ENCODE results near the gene PRDM16. TPM values are rescaled to one million over a fixed set of nuclear protein-coding genes. Genes with fewer than 3 reads are reported as not detected.
A peak's percentile ranks its signal among the peaks of the same experiment; 100 is the strongest.

The PRDM16 gene
- total RNA-seq, 1 experiment from 2014 or later: 6.1 TPM

DNA sequence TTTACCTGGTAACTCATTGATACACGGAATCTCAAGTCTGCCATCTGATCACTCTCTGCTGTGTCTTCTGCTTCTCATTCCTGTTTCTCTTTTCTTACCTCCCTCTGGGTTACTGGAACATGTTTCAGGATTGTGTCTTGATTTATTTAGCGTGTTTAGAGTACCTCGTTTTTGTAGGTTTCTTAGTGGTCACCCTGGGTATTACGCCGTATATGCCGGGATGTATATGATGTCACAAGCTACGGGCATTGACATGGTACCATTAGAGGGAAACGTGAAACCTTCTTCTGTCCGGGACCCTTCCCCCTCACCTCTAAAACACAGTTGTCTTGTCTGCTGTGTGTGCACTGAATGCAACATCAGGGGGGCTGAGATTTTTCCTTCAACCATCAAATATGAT is 45.0 kb upstream of the PRDM16 start:
- H4K20me1 ChIP-seq (ENCODE audit: insufficient read depth): no peaks in the 10 kb centered on the region
- ChIA-PET RAD21 (ENCODE audit: low non-redundant PET in 1 of 2, low total read pairs in 2 of 2, uncharacterized antibody in 2 of 2, unreplicated experiment in 2 of 2) (no interaction called here), POLR2A (no interaction called here), CTCF (interaction anchor here (0.6 kb wide), 1 partner anchor 202 kb away, joined by 3 read pairs; no protein-coding TSS in a partner anchor)
- no peak overlapping the region for H3K4me2 ChIP-seq (ENCODE audit: low read length)
- H3K27ac ChIP-seq (ENCODE audit: low read depth, low read length): no peak overlapping the region
- no peaks in the 10 kb centered on the region for H3K9me3 ChIP-seq (ENCODE audit: control insufficient read depth in 1 of 2, insufficient read depth in 1 of 2, low read depth in 1 of 2, low read length in 2 of 2)
- DNase-seq (ENCODE audit: low read depth, low spot score) (no peak), ATAC-seq (peak; percentile 81)
- BruUV-seq (replicated peaks): no TSS peak
- intact Hi-C loops (cut with micrococcal nuclease): no loop called here
- no peaks in the 10 kb centered on the region for H3K79me2 ChIP-seq (ENCODE audit: insufficient read depth, low read length)
- no peak for TF ChIP-seq ELF1 (IDR thresholded peaks at IDR 0.05; ENCODE audit: borderline replicate concordance, low read depth)
- TF ChIP-seq ZFX (IDR thresholded peaks at IDR 0.05): no peak
- TF ChIP-seq, protein P1, sequence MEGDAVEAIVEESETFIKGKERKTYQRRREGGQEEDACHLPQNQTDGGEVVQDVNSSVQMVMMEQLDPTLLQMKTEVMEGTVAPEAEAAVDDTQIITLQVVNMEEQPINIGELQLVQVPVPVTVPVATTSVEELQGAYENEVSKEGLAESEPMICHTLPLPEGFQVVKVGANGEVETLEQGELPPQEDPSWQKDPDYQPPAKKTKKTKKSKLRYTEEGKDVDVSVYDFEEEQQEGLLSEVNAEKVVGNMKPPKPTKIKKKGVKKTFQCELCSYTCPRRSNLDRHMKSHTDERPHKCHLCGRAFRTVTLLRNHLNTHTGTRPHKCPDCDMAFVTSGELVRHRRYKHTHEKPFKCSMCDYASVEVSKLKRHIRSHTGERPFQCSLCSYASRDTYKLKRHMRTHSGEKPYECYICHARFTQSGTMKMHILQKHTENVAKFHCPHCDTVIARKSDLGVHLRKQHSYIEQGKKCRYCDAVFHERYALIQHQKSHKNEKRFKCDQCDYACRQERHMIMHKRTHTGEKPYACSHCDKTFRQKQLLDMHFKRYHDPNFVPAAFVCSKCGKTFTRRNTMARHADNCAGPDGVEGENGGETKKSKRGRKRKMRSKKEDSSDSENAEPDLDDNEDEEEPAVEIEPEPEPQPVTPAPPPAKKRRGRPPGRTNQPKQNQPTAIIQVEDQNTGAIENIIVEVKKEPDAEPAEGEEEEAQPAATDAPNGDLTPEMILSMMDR (IDR thresholded peaks at IDR 0.05 in 2 of 3, conservative IDR thresholded peaks at IDR 0.05 in 1 of 3; ENCODE audit: borderline replicate concordance in 1 of 3, insufficient read depth in 1 of 3, low read depth in 2 of 3, low read length in 2 of 3): peak in 2 of 3 experiments; percentile 28 to 41; a peak in 2 of 6 replicates
- TF ChIP-seq RAD21 (IDR thresholded peaks at IDR 0.05; ENCODE audit: low read depth): no peak
- no peak for TF ChIP-seq EZH2phosphoT487 (IDR thresholded peaks at IDR 0.05; ENCODE audit: borderline replicate concordance)
- TF ChIP-seq, protein P2, sequence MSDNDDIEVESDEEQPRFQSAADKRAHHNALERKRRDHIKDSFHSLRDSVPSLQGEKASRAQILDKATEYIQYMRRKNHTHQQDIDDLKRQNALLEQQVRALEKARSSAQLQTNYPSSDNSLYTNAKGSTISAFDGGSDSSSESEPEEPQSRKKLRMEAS (IDR thresholded peaks at IDR 0.05): no peak
- H3K9me2 ChIP-seq (ENCODE audit: insufficient read depth): no peaks in the 10 kb centered on the region
- no peaks in the 10 kb centered on the region for H3K36me3 ChIP-seq (ENCODE audit: control insufficient read depth in 1 of 2, insufficient read depth in 2 of 2, low read length in 2 of 2)
- no peaks in the 10 kb centered on the region for H3K4me1 ChIP-seq (ENCODE audit: control insufficient read depth in 1 of 2, insufficient read depth in 2 of 2, low read length in 2 of 2)
- H3K9ac ChIP-seq (ENCODE audit: low read length): no peak overlapping the region
- H3K4me3 ChIP-seq (replicated peaks in 1 of 2; ENCODE audit: low read depth in 1 of 2, low read length in 2 of 2): no peak overlapping the region
- H2AFZ ChIP-seq (ENCODE audit: low read depth, low read length, poor library complexity, severe bottlenecking): no peak overlapping the region
- H3K27me3 ChIP-seq (ENCODE audit: insufficient read depth, low read length): peaks cover 4% of the 10 kb centered on the region; the same call in 1 of the 2 replicates

DNA sequence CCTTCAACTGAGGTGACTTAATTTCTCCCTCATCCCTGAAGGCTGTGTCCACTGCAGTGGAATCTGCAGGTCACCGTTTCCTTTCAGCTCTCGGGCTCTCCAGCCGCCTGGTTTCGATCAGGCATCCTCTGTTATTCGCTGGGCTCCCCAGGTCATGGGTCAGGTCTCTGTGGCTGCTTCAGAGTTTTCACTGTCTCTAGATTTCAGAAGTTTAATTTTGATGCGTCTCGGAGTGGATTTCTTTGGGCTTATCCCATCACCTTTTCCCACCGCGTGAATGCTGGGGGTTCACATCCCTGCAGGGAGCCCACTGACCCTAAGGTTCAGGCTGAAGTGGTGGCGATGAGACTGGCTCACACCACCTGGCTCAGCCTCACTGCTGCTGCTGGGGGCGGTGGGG is 44.4 kb upstream of the PRDM16 start:
- Histone ChIP-seq H3K9me3 (ENCODE audit: control insufficient read depth in 1 of 2, insufficient read depth in 1 of 2, low read depth in 1 of 2, low read length in 2 of 2) (no peaks in the 10 kb centered on the region), H3K36me3 (ENCODE audit: control insufficient read depth in 1 of 2, insufficient read depth in 2 of 2, low read length in 2 of 2) (no peaks in the 10 kb centered on the region), H3K79me2 (ENCODE audit: insufficient read depth, low read length) (no peaks in the 10 kb centered on the region), H3K9ac (ENCODE audit: low read length) (no peak overlapping the region), H3K4me2 (ENCODE audit: low read length) (no peak overlapping the region), H2AFZ (ENCODE audit: low read depth, low read length, poor library complexity, severe bottlenecking) (no peak overlapping the region), H3K9me2 (ENCODE audit: insufficient read depth) (no peaks in the 10 kb centered on the region), H4K20me1 (ENCODE audit: insufficient read depth) (no peaks in the 10 kb centered on the region), H3K27ac (ENCODE audit: low read depth, low read length) (no peak overlapping the region), H3K4me1 (ENCODE audit: control insufficient read depth in 1 of 2, insufficient read depth in 2 of 2, low read length in 2 of 2) (no peaks in the 10 kb centered on the region), H3K27me3 (ENCODE audit: insufficient read depth, low read length) (peaks cover 4% of the 10 kb centered on the region; the same call in 1 of the 2 replicates), H3K4me3 (replicated peaks in 1 of 2; ENCODE audit: low read depth in 1 of 2, low read length in 2 of 2) (no peak overlapping the region)
- POLR2A ChIA-PET: no interaction called here
- no peak for DNase-seq (ENCODE audit: low read depth, low spot score)
- intact Hi-C loops (cut with micrococcal nuclease): no loop called here
- ATAC-seq: no peak
- RAD21 ChIA-PET (ENCODE audit: low non-redundant PET in 1 of 2, low total read pairs in 2 of 2, uncharacterized antibody in 2 of 2, unreplicated experiment in 2 of 2): no interaction called here
- TF ChIP-seq JUND (IDR thresholded peaks at IDR 0.05) (no peak), CEBPB (IDR thresholded peaks at IDR 0.05; ENCODE audit: low read depth) (no peak), EZH2phosphoT487 (IDR thresholded peaks at IDR 0.05; ENCODE audit: borderline replicate concordance) (no peak), SRF (IDR thresholded peaks at IDR 0.05; ENCODE audit: low read depth) (no peak), POLR2AphosphoS5 (IDR thresholded peaks at IDR 0.05; ENCODE audit: low read depth, low read length) (no peak), FOSL1 (IDR thresholded peaks at IDR 0.05; ENCODE audit: low read depth) (no peak), SP1 (IDR thresholded peaks at IDR 0.05; ENCODE audit: low read depth) (no peak), TCF7L2 (IDR thresholded peaks at IDR 0.05; ENCODE audit: borderline replicate concordance, extremely low read depth, insufficient read depth, insufficient read length) (no peak), EZH2 (IDR thresholded peaks at IDR 0.05) (no peak)
- TF ChIP-seq, protein P2 (IDR thresholded peaks at IDR 0.05): no peak
- TF ChIP-seq, protein P3, sequence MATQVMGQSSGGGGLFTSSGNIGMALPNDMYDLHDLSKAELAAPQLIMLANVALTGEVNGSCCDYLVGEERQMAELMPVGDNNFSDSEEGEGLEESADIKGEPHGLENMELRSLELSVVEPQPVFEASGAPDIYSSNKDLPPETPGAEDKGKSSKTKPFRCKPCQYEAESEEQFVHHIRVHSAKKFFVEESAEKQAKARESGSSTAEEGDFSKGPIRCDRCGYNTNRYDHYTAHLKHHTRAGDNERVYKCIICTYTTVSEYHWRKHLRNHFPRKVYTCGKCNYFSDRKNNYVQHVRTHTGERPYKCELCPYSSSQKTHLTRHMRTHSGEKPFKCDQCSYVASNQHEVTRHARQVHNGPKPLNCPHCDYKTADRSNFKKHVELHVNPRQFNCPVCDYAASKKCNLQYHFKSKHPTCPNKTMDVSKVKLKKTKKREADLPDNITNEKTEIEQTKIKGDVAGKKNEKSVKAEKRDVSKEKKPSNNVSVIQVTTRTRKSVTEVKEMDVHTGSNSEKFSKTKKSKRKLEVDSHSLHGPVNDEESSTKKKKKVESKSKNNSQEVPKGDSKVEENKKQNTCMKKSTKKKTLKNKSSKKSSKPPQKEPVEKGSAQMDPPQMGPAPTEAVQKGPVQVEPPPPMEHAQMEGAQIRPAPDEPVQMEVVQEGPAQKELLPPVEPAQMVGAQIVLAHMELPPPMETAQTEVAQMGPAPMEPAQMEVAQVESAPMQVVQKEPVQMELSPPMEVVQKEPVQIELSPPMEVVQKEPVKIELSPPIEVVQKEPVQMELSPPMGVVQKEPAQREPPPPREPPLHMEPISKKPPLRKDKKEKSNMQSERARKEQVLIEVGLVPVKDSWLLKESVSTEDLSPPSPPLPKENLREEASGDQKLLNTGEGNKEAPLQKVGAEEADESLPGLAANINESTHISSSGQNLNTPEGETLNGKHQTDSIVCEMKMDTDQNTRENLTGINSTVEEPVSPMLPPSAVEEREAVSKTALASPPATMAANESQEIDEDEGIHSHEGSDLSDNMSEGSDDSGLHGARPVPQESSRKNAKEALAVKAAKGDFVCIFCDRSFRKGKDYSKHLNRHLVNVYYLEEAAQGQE (IDR thresholded peaks at IDR 0.05; ENCODE audit: low read depth): no peak
- BruUV-seq (replicated peaks): no TSS peak
- CTCF ChIA-PET: no interaction called here
